HG03108 (cell line): Measurements from ENCODE around the gene SLC25A22.

ENCODE experiments used
- ATAC-seq: cut with Tn5 transposase; IDR thresholded peaks from one replicate; pipeline ENCODE4 v1.9.1; 2021; ENCODE audit warnings: moderate library complexity; ENCODE audit not compliant: unreplicated experiment

SLC25A22 gene

DNA sequence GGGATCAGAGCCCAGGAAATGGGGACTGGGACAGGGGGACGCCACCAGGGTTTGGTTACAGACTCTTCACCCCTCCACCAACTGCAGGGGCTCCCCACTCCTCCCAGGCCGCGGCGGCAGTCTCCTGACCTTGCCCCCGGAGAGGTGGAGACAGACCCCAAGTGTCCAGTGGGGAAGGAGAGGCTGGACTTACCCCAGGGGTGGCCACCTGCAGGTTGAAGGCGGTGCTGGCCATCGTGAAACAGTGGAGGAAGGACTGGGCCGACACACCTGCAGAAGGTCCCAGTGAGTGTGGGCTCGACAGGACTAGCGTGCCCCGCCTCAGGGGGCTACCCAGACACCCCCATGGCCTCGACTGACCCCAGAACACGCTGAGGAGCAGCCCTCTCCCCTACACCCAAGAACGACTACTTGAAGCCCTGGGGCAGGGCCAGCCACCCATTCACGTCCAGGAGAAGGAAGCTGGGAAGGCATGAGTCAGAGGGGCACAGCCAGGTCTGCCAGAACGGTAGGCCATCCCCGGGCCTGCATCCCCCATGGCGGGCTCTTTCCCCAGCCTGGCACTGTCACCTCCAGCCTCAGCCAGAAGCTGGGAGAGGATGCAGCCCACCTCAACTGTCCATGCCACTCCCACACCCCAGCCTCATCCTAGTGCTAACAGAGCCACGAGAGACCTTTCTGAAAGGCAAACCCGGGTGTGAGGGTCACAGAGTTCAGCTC lies 23.0 kb downstream of the SLC25A22 start:
- ATAC-seq = no peak

DNA sequence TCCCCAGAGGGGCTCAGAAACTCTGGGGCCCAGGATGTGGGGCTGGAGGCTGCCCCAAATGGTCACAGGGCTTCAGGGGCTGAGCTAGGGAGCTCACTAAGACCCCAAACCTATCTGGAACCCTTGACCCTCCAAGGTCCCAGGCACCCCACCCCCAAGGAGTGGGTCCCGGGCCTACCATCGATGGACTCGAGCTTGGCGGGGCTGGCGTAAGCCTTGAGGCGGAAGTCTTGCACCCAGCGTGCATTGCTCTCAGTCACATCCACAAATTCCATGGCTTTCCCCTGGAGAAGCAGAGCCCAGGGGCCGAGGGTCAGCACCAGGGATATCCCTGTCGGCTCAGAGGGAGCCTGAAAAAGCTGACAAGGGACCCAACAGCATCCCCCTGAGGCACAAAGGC lies 24.3 kb downstream of the SLC25A22 start:
- no peak for ATAC-seq

DNA sequence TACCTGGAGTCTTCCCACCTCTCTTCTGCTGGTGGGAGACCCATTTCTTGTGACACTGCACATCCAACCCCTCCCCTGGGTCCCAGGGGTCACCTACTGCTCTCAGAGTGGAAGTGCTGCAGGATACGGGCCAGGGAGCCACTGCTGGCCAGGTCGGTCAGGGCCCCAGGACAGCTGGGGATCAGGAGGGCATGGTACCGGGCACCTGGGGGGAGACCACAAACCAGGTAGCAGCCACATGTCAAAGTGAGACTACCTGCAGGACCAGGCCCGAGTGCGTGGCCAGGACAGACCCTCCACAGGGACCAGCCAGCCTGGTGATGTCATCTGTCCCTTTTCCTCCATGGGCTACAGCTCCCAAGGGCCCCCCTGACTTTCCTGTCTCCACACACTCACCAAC lies 24.7 kb downstream of the SLC25A22 start:
- no peak for ATAC-seq

DNA sequence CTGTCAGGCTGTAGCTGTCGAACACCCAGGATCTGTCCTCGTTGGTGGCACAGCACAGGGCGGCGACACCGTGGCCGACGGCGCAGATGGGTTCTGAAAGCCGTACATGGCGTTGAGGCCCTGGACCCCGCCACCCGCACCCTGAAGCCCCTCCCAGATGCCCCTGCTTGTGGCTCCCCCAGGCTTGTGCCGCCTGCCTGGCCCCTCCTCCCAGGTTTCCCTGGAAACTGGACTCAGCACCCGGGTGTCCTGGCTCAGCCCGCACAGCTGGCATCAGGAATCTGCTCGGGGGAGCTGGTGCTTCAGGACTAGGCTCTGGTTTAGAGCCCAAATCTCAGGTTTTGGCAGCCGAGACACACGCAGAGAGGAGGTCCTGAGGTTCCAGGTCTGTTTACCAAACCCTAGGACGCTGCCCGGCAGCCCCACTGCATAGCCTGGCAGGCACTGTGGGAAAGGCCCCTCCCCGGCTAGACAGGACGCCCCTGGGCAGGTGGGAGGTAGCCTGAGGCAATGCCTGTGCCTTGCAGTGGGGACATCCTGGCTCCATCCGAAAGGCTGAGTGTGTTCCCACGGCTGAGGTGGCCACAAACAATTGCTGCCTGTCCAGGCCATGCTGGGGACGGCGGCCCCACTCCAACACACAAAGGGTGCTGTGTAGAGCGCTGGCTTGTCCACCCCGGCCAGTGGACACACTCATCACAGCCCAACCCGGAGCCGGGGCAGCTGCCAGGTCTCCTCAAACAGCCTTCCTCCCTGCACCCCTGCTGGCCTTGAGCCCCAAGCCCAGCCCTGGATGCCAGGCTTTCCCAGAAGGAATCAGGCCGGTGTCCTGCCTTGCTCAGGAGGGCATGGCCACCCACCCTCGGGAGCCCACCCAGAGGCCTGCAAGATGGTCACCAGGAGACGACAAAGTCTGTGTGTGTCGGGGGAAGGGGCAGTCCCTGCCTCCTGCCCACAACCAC lies 25.4 kb downstream of the SLC25A22 start:
- no peak for ATAC-seq

DNA sequence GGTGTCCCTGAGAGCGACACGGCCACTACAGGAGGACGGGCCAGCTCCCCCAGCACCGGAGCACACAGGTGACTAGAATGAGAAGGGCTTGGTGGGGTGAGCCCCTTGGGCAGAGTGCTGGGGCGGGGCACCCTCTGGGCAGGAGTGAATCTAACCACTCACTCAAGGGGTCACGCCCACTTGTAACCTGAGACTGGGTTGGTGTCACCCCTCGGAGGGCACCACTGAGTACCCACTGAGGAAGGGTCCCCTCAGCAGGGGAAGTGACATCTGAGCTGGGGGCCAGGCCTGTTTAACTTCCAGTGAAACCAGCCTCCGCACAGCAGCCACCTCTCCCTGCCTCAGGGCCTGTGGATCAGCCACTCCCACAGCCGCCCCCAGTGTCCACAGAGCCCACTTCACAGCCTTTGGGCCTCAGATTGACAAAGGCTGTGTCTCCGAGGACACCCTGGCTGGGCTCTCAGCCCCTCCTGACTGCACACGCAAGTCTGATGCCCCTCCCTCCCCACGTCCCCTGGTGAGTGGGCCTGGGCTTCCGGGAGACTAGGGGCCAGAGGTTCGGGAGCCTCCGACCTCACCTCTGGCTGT lies 26.4 kb downstream of the SLC25A22 start:
- no peak for ATAC-seq

DNA sequence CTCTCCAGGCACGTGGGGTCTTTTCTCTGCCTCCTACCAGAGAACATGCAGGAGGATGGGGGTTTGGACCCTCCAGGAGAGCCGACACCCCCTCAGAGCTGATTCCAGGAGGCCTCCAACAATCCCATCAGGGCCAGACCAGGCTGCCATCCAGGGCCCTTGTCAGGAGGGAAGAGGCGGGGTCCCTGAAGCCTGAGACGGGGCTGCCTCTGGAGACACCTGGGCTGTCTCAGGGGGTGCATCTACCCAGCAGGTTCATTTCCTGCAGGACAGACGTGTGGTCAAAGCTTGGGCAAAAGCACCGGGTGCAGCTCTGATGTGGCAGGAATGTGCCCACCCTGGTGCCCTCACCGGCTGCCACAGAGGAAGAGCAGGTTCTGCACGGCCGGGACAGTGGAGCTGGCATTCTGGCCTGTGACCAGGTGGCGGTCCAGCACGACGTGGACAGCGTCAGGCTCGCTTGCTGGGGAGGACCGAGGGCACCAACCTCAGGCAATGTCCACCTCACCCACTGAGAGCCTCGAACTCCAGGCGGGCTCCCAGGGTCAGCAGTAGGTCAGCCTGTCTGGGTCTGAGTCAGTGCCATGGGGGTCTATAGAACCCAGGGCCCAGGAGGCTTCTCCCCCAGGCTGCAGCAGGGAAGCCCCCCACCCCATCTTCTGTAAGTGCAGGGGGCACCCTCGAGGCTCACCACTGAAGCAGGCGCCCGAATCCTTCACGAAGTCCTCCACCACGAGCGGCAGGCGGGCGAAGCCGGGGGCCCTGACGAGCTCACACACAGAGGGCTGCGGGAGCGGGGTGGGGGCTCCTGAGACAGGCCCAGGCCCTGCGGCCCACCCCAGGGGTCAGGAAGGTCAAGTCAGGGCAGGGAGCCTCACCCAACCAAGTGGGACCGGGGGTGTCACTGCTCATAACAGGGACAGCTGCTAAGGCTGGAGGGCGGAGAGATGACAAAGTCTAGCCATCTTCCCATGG lies 27.2 kb downstream of the SLC25A22 start:
- ATAC-seq = no peak

DNA sequence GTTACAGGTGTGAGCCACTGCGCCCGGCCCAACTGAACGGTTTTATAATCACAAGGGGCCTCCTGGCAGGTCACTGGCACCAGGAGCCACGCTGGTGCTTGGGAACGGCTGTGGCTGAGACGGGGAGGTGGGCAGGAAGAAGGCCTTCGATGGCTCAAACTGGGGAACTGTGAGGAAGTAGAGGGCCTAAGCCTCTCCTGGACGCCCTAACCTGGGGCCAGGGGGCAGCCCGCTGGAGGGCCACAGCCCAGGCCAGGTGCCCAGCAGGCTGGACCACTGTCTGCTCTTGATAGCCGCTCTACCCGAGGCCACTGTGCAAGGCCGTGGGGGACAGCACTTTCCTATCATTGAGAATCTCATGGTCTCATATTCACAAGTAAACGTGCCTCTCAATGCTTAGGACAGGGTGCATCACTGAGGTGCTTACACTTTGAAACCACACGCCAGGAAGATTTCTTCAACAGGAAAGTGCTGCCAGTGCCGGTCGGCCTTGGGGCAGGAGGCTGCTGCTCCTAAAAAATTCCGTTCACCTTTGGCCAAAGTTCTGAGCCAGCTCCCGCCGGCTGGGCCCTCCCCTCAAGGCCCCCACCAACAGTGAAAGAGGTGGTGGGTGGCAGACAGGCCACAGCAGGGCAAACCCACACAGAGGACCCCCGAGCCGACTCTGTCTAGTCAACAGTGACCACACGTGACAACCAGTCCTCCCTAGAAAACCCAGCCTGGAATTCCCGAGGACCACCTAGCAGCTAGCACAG lies 28.0 kb downstream of the SLC25A22 start:
- ATAC-seq = no peak

DNA sequence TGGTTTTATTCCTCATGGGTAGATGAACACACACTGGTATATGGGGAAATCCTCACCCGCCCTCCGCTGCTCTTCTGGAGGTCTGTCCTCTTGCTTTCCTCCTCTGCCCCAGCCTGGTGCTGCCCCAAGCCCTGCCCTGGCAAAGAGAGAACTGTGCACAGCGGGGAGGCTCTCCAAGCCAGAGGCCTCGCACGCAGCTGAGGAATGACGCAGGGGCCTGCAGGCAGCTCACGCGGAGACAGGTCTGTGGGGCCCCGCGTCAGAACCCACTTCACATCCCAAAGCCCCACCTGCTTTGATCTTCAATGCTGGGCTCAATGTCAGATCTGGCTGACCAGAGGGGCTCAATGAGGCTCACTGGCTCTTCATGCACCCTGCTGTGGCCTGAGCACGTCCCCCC lies 30.8 kb downstream of the SLC25A22 start:
- no peak for ATAC-seq

DNA sequence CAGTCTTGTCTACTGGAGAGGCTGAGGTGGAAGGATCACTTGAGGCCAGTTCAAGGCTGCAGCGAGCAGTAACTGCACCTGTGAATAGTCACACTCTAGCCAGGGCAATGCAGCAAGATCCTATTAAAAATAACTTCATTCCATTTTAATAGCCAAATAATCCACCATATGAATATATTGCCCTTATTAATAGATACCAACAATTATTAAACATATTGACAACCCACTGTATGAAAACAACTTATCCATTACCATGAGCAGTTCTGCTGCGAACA lies 31.2 kb downstream of the SLC25A22 start:
- ATAC-seq = no peak

DNA sequence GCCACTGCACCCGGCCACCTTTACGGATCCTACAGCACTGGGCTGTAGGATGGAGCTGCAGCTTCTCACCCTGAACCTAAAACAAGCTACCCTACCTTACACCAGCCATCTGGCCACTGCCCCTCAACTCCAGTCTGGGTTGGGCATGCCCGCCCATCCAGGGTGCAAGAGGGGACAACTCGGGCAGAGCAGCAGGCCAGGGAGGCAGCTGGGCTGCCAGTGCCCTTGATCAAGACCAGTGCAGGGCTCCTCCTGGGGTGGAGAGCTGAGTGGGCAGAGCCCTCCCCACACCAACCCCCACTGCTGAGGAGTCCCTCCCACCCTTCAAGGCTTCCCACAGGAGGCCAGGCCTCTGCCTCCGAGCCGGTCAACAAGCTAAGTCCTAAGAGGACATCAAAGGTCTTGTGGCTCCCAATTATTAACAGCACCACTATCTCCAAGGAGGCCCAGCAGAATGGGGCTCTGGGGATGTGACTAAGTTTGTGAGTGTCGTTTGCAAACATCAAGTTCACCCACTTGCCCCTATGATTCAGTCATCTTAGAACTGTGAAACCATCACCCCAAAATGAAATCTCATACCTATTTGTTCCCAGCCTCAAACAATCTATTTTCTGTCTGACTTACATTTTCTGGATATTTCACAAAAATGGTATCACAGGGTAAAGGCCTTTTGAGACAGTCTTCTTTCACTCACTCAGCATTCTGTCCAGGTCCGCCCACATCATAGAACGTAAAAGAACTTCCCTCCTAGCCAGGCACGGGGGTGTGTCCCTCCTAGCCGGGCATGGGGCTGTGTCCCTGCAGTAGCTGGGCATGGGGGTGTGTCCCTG lies 31.8 kb downstream of the SLC25A22 start:
- ATAC-seq = no peak

DNA sequence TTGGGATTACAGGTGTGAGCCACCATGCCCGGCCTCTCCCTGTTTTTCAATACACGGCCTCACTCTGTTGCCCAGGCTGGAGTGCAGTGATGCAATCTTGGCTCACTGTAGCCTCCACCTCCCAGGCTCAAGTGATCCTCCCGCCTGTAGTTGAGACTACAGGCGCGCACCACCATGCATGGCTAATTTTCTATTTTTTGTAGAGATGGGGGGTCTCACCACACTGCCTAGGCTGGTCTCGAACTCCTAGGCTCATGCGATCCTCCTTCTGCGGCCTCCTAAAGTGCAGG lies 32.3 kb downstream of the SLC25A22 start:
- ATAC-seq = no peak

DNA sequence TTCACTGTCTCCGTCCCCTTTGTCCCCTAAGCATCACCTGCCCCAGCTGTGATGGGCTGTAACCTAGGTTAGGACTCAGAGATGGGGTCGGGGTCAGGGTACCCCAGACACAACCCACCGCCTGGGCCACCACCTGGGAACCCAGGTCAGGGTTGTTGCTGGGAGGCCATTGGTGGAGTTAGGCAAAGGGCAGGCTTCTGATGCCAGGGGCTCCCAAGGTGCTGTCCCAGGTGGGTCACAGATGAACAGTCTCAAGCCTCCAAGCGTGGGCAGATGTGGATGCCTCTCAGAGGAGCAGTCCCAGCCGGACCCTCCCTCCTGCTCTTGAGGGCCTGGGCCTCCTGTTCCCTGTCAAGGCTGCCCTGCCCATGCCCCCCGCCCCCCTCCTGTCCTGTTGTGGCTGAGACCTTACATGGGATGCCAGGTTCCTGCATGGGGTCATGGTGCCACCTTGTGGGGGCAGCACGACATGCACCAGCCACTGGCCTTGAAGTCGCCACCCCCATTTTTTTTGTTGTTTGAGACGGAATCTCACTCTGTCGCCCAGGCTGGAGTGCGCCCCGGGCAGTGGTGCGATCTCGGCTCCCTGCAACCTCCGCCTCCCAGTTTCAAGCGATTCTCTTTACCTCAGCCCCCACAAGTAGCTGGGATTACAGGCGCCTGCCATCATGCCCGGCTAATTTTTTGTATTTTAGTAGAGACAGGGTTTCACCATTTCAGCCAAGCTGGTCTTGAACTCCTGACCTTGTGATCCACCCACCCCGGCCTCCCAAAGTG lies 32.9 kb downstream of the SLC25A22 start:
- ATAC-seq = no peak

DNA sequence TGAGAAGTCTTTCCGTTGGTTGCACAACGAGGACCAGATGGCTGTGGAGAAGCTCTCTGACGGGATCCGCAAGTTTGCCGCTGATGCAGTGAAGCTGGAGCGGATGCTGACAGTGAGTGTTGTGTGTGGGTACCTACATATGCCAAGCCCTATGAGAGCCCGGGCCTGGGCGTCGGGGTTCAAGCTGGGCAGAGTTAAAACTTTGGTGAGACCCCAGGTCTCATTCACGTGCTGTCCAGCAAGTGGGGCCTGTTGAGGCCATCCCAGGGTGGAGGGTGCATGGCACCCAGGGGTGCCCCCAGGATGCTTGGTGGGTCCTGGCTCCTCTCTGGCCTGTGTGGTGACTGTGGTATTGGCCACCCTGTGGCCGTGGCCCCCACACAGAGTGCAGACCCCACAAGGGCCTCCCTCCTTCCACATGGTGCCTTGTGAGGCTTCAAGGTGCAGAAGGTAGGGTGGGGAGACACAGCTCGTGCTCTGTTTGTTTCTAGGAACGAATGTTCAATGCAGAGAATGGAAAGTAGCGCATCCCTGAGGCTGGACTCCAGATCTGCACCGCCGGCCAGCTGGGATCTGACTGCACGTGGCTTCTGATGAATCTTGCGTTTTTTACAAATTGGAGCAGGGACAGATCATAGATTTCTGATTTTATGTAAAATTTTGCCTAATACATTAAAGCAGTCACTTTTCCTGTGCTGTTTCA lies 33.6 kb downstream of the SLC25A22 start:
- ATAC-seq = no peak

DNA sequence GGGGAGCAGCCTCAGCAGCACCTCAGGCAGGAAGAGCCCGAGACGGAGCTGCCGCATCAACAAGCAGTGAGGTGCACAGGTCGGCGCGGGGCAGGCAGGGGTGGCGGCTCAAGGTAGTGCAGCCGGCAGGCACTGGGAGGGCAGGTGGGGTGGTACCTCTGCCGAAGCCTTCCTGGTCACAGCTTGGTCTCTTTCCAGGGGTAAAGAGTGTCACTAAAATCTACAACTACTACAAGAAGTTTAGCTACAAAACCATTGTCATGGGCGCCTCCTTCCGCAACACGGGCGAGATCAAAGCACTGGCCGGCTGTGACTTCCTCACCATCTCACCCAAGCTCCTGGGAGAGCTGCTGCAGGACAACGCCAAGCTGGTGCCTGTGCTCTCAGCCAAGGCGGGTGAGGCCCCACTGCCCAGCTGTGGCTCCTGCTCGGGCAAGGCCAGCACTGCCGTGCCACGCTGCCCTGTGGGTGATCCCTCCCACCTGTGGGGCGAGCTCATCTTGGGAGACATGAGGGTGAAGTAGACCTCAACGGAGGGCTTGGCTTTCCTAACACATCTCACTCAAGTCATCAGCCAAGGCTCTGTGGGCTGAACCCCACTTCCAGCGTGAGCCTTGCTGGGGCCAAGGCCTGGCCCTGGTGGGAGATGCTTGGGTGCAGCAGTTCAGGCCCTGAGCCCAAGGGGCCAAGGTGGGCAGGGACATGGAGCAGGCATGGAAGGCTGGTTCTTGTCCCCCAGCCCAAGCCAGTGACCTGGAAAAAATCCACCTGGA lies 34.3 kb downstream of the SLC25A22 start:
- ATAC-seq = no peak

DNA sequence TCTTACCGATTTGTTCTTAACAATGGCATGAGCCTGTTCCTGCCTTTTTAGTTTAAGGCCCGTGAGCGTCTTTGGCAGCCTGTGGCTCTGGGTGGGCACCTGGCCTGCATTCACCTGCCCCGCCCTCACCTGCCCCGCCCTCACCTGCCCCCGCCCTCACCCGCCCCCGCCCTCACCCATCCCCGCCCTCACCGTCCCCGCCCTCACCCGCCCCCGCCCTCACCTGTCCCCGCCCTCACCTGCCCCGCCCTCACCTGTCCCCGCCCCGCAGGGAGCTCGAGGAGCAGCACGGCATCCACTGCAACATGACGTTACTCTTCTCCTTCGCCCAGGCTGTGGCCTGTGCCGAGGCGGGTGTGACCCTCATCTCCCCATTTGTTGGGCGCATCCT lies 35.0 kb downstream of the SLC25A22 start:
- ATAC-seq = no peak

DNA sequence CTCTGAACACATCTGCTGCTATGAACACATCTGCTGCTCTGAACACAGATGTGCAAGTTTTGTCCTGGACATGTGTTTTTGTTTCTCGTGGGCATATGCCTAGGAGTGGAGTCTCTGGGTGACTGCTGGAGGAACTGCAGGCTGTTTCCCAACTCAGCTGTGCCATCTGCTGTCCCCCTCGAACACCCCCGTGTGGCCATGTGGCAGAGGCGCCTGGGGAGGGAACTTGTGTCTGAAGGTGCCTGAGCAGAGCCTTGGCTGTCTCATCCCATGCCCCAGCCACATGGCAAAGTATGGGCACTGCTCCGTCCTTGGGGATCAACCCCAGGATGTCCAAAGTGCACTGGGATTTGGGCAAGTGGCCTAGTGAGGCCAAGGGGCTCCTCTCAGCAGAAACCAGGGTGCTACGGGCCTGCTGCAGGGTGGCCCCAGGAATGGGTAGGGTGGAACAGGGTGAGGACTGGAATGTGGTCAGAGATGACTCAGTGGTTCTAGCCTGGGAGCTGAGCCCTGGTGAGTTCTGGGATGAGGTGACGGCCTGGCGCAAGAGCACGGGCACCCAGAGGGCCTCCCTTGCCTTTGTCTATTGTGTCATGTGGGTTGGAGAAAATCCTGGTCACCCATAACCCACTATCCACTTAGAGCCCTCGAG lies 35.5 kb downstream of the SLC25A22 start:
- no peak for ATAC-seq

DNA sequence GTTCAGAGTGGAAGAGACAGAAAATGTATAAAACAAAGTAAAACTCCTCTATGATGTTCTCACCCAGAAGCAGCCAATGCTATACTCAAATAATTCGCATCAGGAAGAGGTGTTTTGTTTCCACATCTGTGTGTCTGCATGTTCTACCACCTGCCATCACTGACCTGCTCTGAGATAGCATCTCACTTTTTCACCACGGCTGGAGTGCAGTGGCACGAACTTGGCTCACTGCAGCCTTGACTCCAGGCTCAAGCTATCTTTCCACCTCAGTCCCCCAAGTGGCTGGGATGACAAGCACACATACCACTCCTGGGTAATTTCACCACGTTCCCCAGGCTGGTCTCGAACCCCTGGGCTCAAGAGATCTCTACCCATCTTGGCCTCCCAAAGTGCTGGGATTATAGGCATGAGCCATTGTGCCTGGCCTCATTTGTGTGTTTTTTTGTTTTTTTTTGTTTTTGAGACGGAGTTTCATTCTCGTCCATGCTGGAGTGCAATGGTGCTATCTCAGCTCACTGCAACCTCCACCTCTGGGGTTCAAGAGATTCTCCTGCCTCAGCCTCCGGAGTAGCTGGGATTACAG lies 36.5 kb downstream of the SLC25A22 start:
- ATAC-seq = no peak
